NT2/D1 (cell line): ENCODE measurements around the gene FUT7.

ENCODE experiments used
- DNase-seq: peaks from one replicate; pipeline ENCODE4 v3.0.0-alpha.2; 2011; ENCODE audit warnings: low read depth, low spot score
- H3K27me3 ChIP-seq: 2 replicates; pipeline ENCODE4 v1.6.0; 2011; ENCODE audit warnings: mild to moderate bottlenecking; ENCODE audit not compliant: insufficient read length, insufficient read depth
- H3K36me3 ChIP-seq: 2 replicates; pipeline ENCODE4 v1.6.1; 2011; ENCODE audit warnings: mild to moderate bottlenecking, low read length, mixed read lengths; ENCODE audit not compliant: insufficient read depth, insufficient read length
- H3K4me1 ChIP-seq: 2 replicates; pipeline ENCODE4 v1.5.1; 2011; ENCODE audit not compliant: insufficient read depth, insufficient read length
- H3K4me3 ChIP-seq: 2 replicates; pipeline ENCODE4 v1.5.1; 2011; ENCODE audit warnings: low read depth; ENCODE audit not compliant: insufficient read length
- H3K9ac ChIP-seq: 2 replicates; pipeline ENCODE4 v1.6.0; 2011; ENCODE audit warnings: low read depth; ENCODE audit not compliant: insufficient read length
- H3K9me3 ChIP-seq: 2 replicates; pipeline ENCODE4 v1.5.1; 2011; ENCODE audit warnings: mild to moderate bottlenecking, low read length; ENCODE audit not compliant: insufficient read depth
- SUZ12 ChIP-seq: IDR thresholded peaks from 2 replicates; pipeline ENCODE4 v1.6.1; 2011; ENCODE audit not compliant: insufficient read length, insufficient read depth; ENCODE audit errors: extremely low read depth
- YY1 ChIP-seq: IDR thresholded peaks from 2 replicates; pipeline ENCODE4 v1.6.1; 2011; ENCODE audit not compliant: insufficient read length, insufficient read depth
- ZNF274 ChIP-seq: IDR thresholded peaks from 2 replicates; pipeline ENCODE4 v1.6.1; 2011; ENCODE audit warnings: mild to moderate bottlenecking, low read depth, low read length

The FUT7 gene

DNA sequence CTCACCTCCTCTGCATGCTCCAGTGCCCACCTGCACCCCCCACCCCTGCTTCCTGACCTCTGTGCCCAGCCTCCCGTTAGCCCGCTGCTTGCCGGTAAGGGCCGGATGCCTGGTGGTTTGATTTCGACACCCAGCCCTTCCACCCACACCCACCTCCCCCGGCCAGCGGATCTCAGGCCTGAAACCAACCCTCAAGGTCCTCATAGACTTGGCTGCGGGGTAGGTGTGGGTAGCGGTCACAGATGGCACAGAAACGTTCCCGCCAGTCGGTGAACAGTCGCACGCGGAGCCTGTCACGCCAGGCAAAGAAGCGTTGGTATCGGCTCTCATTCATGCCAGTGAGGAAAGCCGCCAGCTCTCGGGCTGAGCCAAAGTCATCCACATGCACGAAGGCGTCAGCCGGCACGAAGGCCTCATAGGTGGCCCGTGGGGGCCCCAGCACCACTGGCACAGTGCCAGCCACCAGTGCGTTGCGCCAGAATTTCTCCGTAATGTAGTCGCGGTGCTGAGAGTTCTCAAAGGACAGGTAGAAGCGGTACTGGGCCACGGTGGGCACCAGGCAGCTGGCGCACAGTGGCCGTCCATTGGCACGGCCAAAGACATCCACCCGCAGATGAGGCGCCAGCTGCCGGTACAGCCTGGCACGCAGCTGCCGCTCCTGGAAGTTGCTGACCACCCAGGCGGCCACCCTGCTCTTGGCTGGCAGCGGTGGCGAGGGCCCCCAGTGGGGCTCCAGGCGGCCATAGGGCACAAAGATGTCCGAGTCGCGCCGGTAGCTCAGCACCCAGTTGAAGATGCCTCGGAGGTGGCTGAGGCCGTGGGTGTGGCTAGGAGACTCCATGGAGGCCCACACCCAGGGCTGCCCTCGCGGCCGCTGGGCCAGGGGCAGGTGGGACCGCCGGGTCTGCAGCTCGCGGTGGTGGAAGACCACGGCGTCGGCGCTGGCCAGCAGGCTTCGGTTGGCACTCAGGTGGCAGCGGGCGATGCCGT, 1.1 kb downstream of the FUT7 start:
- Histone ChIP-seq H3K27me3 (peaks cover 41% of the 10 kb centered on the region), H3K9ac (no peak overlapping the region), H3K36me3 (no peaks in the 10 kb centered on the region), H3K4me3 (no peak overlapping the region), H3K4me1 (peaks cover 42% of the 10 kb centered on the region), H3K9me3 (no peaks in the 10 kb centered on the region)
- TF ChIP-seq ZNF274 (no peak), YY1 (no peak), SUZ12 (no peak)
- DNase-seq = no peak

- Histone ChIP-seq H3K9ac (peak overlapping the region; percentile 61), H3K9me3 (no peaks in the 10 kb centered on the region)
- DNase-seq = no peak
Measured at GRCh38 chr9:137030006-137030405, 1.9 kb downstream of the FUT7 start.

DNA sequence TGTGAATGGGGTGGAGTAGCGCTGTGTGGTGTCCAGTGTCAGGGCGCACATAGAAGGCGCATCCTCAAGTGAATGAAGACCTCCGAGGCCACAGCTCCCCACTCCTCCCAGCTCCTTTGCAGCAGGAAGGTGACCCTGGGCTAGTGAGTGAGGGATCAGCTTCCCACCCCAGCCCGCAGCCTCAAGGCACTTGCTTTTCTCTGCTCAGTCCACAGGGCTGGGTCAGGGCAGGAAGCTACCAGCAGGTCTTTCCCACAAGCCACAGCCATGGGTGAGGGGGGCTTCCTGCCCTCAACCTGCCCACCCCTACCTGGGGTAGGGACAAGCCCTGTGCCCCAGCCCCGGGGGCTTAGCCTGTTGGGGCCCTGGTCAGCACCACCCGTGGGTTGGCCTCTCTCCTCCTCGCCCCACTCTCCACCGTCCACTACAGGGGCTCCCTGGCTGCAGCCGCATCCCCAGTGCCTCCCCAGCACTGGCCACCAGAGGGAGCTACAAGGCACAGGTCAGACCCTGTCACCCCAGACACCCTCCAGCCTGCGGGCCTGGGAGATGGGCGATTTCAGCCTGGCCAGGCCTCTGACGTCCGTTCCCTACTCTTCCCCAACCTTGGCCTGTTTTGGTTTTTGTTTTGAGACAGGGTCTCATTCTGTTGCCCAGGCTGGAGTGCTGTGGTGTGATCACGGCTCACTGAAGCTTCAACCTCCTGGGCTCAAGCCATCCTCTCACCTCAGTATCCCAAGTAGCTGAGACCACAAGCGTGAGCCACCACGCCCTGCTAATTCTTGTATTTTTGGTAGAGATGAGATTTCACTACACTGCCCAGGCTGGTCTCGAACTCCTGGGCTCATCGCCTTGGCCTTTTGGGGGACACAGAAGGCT, 2.6 kb downstream of the FUT7 start:
- TF ChIP-seq YY1 (no peak), ZNF274 (no peak), SUZ12 (no peak)
- Histone ChIP-seq H3K36me3 (no peaks in the 10 kb centered on the region), H3K4me3 (peak overlapping the region; percentile 33), H3K9me3 (no peaks in the 10 kb centered on the region), H3K9ac (peak overlapping the region; percentile 75), H3K27me3 (peaks cover 35% of the 10 kb centered on the region), H3K4me1 (peaks cover 36% of the 10 kb centered on the region)
- peak; percentile 49 for DNase-seq

More at GRCh38 chr9:137030006-137030405, 1.9 kb downstream of the FUT7 start:
- TF ChIP-seq YY1 (no peak), SUZ12 (no peak), ZNF274 (no peak)
- no peak overlapping the region for H3K4me3 ChIP-seq
- peaks cover 41% of the 10 kb centered on the region for H3K4me1 ChIP-seq
- no peaks in the 10 kb centered on the region for H3K36me3 ChIP-seq
- H3K27me3 ChIP-seq = peaks cover 42% of the 10 kb centered on the region

- TF ChIP-seq YY1 = no peak
- no peak for TF ChIP-seq ZNF274
- H3K36me3 ChIP-seq = no peaks in the 10 kb centered on the region
- H3K9me3 ChIP-seq = no peaks in the 10 kb centered on the region
- H3K4me3 ChIP-seq = peak overlapping the region; percentile 33
- H3K4me1 ChIP-seq = peaks cover 40% of the 10 kb centered on the region
- peak overlapping the region; percentile 75 for H3K9ac ChIP-seq
- H3K27me3 ChIP-seq = peaks cover 34% of the 10 kb centered on the region
- DNase-seq = no peak
Measured at GRCh38 chr9:137028263-137029057, 3.4 kb downstream of the FUT7 start.

GRCh38 chr9:137027369-137028262, 4.3 kb downstream of the FUT7 start, which contains the start of gene ABCA2:
Gene ABCA2 (minus strand): TSS chr9:137028237. CDS start chr9:137028140, 97 bp downstream.
- Histone ChIP-seq H3K9me3 (no peaks in the 10 kb centered on the region), H3K36me3 (no peaks in the 10 kb centered on the region), H3K9ac (peak within 1 kb of the TSS; percentile 75), H3K4me3 (peak within 1 kb of the TSS; percentile 45), H3K27me3 (peaks cover 34% of the 10 kb centered on the region), H3K4me1 (peaks cover 45% of the 10 kb centered on the region)
- DNase-seq = no peak
- TF ChIP-seq ZNF274 (no peak), SUZ12 (peak; percentile 15)

GRCh38 chr9:137026828-137027227, 5.1 kb downstream of the FUT7 start:
- H3K4me1 ChIP-seq = peaks cover 47% of the 10 kb centered on the region
- no peaks in the 10 kb centered on the region for H3K36me3 ChIP-seq
- no peak for TF ChIP-seq ZNF274
- TF ChIP-seq YY1 = no peak
- TF ChIP-seq SUZ12 = no peak
- no peak overlapping the region for H3K4me3 ChIP-seq
- DNase-seq = no peak
- H3K9ac ChIP-seq = peak overlapping the region; percentile 72
- H3K27me3 ChIP-seq = peaks cover 34% of the 10 kb centered on the region
- no peaks in the 10 kb centered on the region for H3K9me3 ChIP-seq
